ENCODE results near the gene TMEM108. TPM values are rescaled to one million over a fixed set of nuclear protein-coding genes. Genes with fewer than 3 reads are reported as not detected.

The TMEM108 gene
- total RNA-seq, 1 experiment from 2014 or later: not detected

GRCh38 chr3:133113927-133114597 is 75.9 kb downstream of the TMEM108 start:
- no peaks in the 10 kb centered on the region for H3K4me1 ChIP-seq (replicated peaks)
- no peak for DNase-seq (ENCODE audit: low read depth in 1 of 2, low spot score in 2 of 2)
- H3K36me3 ChIP-seq: no peaks in the 10 kb centered on the region
- H3K4me3 ChIP-seq: no peak overlapping the region
- no peaks in the 10 kb centered on the region for H3K9me3 ChIP-seq (replicated peaks)
- no peaks in the 10 kb centered on the region for H3K27me3 ChIP-seq (replicated peaks)
- no peak overlapping the region for H3K27ac ChIP-seq

DNA sequence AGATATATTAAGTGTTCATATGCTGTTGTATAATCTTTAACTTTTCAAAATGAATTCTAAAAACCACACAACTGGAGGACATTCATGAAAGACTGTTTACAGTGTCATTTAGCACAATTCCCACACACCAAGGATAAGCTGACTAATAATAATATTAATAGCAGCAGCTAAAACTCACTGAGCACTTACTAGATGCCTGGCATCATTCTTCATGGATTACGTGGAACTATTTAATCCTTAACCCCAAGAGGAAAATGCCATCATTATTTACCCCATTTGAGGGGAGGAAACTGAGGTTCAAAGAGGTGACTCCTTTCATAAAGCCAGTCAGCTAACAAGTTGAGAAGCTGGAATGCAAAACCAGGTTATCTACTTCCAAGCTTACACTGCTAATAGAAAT is 77.0 kb downstream of the TMEM108 start:
- Histone ChIP-seq H3K27me3 (replicated peaks) (no peaks in the 10 kb centered on the region), H3K27ac (no peak overlapping the region), H3K4me1 (replicated peaks) (no peaks in the 10 kb centered on the region), H3K36me3 (no peaks in the 10 kb centered on the region), H3K4me3 (no peak overlapping the region), H3K9me3 (replicated peaks) (no peaks in the 10 kb centered on the region)
- DNase-seq (ENCODE audit: low read depth in 1 of 2, low spot score in 2 of 2): no peak

- no peak for DNase-seq (ENCODE audit: low read depth in 1 of 2, low spot score in 2 of 2)
- Histone ChIP-seq H3K9me3 (replicated peaks) (no peaks in the 10 kb centered on the region), H3K4me1 (replicated peaks) (no peaks in the 10 kb centered on the region), H3K27me3 (replicated peaks) (no peaks in the 10 kb centered on the region), H3K36me3 (no peaks in the 10 kb centered on the region), H3K4me3 (no peak overlapping the region), H3K27ac (no peak overlapping the region)
These were observed 79.2 kb downstream of the TMEM108 start for GRCh38 chr3:133117342-133117741.

GRCh38 chr3:133119176-133119575 is 81.0 kb downstream of the TMEM108 start:
- Histone ChIP-seq H3K36me3 (no peaks in the 10 kb centered on the region), H3K4me3 (no peak overlapping the region), H3K9me3 (replicated peaks) (no peaks in the 10 kb centered on the region), H3K4me1 (replicated peaks) (no peaks in the 10 kb centered on the region), H3K27ac (no peak overlapping the region), H3K27me3 (replicated peaks) (no peaks in the 10 kb centered on the region)
- no peak for DNase-seq (ENCODE audit: low read depth in 1 of 2, low spot score in 2 of 2)

DNA sequence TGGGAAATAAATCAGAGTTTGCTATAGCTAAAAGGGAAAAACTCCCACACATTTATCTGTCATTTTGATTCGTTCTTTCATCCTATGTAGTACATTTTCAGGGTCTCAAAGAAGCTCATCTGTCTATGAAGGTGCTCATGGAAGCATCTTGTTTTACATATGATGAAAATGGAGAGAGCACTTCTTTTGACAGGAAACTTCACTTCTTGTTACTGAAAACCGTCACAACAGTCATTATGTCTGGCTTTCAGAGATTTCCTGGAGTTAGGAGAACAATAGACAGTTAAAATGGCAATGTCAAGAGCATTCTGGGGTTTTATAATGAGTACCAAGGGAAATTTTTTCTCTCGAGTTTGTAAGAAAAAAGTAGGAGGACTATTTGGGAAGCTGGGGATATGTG is 83.3 kb downstream of the TMEM108 start:
- DNase-seq (ENCODE audit: low read depth in 1 of 2, low spot score in 2 of 2): no peak
- no peaks in the 10 kb centered on the region for H3K27me3 ChIP-seq (replicated peaks)
- no peaks in the 10 kb centered on the region for H3K36me3 ChIP-seq
- H3K4me3 ChIP-seq: no peak overlapping the region
- no peaks in the 10 kb centered on the region for H3K9me3 ChIP-seq (replicated peaks)
- H3K27ac ChIP-seq: no peak overlapping the region
- no peaks in the 10 kb centered on the region for H3K4me1 ChIP-seq (replicated peaks)

DNA sequence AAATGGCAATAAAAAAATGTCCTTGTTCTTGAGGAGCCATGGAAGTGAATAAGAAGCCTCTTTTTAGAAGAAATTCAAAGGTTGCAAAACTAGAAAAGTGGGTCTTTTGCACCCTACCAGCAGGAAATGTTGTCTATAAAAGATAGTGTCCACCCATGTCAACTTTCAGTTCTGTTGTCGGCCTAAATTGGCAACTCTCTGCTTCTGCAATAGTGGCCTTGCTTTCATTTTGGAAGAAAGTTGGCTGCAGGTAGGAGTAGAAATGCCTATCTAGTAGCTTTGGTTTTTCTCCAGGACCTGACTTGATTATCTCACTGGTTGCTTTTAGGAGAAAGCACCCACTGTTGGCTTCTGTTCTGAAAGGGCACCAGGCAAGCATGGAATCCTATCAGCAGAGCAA is 85.4 kb downstream of the TMEM108 start:
- no peak for DNase-seq (ENCODE audit: low read depth in 1 of 2, low spot score in 2 of 2)
- no peak overlapping the region for H3K4me3 ChIP-seq
- H3K36me3 ChIP-seq: no peaks in the 10 kb centered on the region
- no peak overlapping the region for H3K27ac ChIP-seq
- no peaks in the 10 kb centered on the region for H3K4me1 ChIP-seq (replicated peaks)
- no peaks in the 10 kb centered on the region for H3K27me3 ChIP-seq (replicated peaks)
- H3K9me3 ChIP-seq (replicated peaks): no peaks in the 10 kb centered on the region

GRCh38 chr3:133124511-133124910 is 86.3 kb downstream of the TMEM108 start:
- Histone ChIP-seq H3K27me3 (replicated peaks) (no peaks in the 10 kb centered on the region), H3K4me1 (replicated peaks) (no peaks in the 10 kb centered on the region), H3K9me3 (replicated peaks) (no peaks in the 10 kb centered on the region), H3K36me3 (no peaks in the 10 kb centered on the region), H3K27ac (no peak overlapping the region), H3K4me3 (no peak overlapping the region)
- no peak for DNase-seq (ENCODE audit: low read depth in 1 of 2, low spot score in 2 of 2)

GRCh38 chr3:133125171-133125570 is 87.0 kb downstream of the TMEM108 start:
- Histone ChIP-seq H3K27me3 (replicated peaks) (no peaks in the 10 kb centered on the region), H3K4me3 (no peak overlapping the region), H3K36me3 (no peaks in the 10 kb centered on the region), H3K9me3 (replicated peaks) (no peaks in the 10 kb centered on the region), H3K27ac (no peak overlapping the region), H3K4me1 (replicated peaks) (no peaks in the 10 kb centered on the region)
- no peak for DNase-seq (ENCODE audit: low read depth in 1 of 2, low spot score in 2 of 2)

GRCh38 chr3:133125802-133126201 is 87.6 kb downstream of the TMEM108 start:
- no peaks in the 10 kb centered on the region for H3K9me3 ChIP-seq (replicated peaks)
- no peak overlapping the region for H3K27ac ChIP-seq
- H3K4me1 ChIP-seq (replicated peaks): no peaks in the 10 kb centered on the region
- H3K27me3 ChIP-seq (replicated peaks): no peaks in the 10 kb centered on the region
- no peak for DNase-seq (ENCODE audit: low read depth in 1 of 2, low spot score in 2 of 2)
- no peaks in the 10 kb centered on the region for H3K36me3 ChIP-seq
- no peak overlapping the region for H3K4me3 ChIP-seq

GRCh38 chr3:133127381-133127780 is 89.2 kb downstream of the TMEM108 start:
- DNase-seq (ENCODE audit: low read depth in 1 of 2, low spot score in 2 of 2): no peak
- Histone ChIP-seq H3K4me3 (no peak overlapping the region), H3K27ac (no peak overlapping the region), H3K27me3 (replicated peaks) (no peaks in the 10 kb centered on the region), H3K36me3 (no peaks in the 10 kb centered on the region), H3K9me3 (replicated peaks) (no peaks in the 10 kb centered on the region), H3K4me1 (replicated peaks) (no peaks in the 10 kb centered on the region)

- H3K9me3 ChIP-seq (replicated peaks): no peaks in the 10 kb centered on the region
- no peaks in the 10 kb centered on the region for H3K36me3 ChIP-seq
- no peak overlapping the region for H3K27ac ChIP-seq
- H3K27me3 ChIP-seq (replicated peaks): 0 out of 2 replicates have a peak, but pooled peaks cover 3% of the 10 kb centered on the region
- no peak for DNase-seq (ENCODE audit: low read depth in 1 of 2, low spot score in 2 of 2)
- no peaks in the 10 kb centered on the region for H3K4me1 ChIP-seq (replicated peaks)
- H3K4me3 ChIP-seq: no peak overlapping the region
These were observed 92.0 kb downstream of the TMEM108 start for GRCh38 chr3:133130168-133130567.

DNA sequence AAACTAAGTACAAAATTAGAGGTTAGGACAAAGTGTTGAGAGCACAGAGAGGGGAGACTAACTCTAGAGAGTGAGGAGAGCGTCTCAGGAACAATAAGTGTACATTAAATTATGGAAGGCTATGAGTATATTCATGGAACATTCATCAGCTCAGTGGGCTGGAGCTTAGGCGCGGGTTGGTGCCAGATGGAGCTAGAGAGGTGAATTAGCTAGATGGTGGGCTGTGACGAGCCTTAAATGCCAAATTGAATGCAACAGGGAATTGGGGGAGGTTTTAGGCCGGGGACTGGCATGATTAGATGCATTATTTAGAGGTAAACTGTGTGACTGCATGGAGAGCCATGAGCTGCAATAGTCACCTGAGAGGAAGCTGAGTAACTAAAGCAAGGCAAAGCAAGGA is 97.1 kb downstream of the TMEM108 start:
- no peak overlapping the region for H3K27ac ChIP-seq

GRCh38 chr3:133136114-133137041 is 98.2 kb downstream of the TMEM108 start:
- no peak for DNase-seq (ENCODE audit: low read depth in 1 of 2, low spot score in 2 of 2)
- Histone ChIP-seq H3K4me3 (no peak overlapping the region), H3K9me3 (replicated peaks) (no peaks in the 10 kb centered on the region), H3K27me3 (replicated peaks) (0 out of 2 replicates have a peak, but pooled peaks cover 3% of the 10 kb centered on the region), H3K4me1 (replicated peaks) (no peaks in the 10 kb centered on the region), H3K27ac (no peak overlapping the region), H3K36me3 (no peaks in the 10 kb centered on the region)

More for the DNA sequence above, 97.1 kb downstream of the TMEM108 start:
- H3K9me3 ChIP-seq (replicated peaks): no peaks in the 10 kb centered on the region
- 0 out of 2 replicates have a peak, but pooled peaks cover 3% of the 10 kb centered on the region for H3K27me3 ChIP-seq (replicated peaks)
- no peaks in the 10 kb centered on the region for H3K4me1 ChIP-seq (replicated peaks)
- no peak overlapping the region for H3K4me3 ChIP-seq
- H3K36me3 ChIP-seq: no peaks in the 10 kb centered on the region
- no peak for DNase-seq (ENCODE audit: low read depth in 1 of 2, low spot score in 2 of 2)
